ENCODE results near the gene LGI2. TPM values are rescaled to one million over a fixed set of nuclear protein-coding genes. Genes with fewer than 3 reads are reported as not detected.
"Not testable (repeated sequence)": the region's sequence is repeated elsewhere in the genome, so short reads cannot be mapped to it uniquely, and the experiment has no call there.

LGI2 gene
- total RNA-seq, 1 donor from 2014 or later, result not detected

DNA sequence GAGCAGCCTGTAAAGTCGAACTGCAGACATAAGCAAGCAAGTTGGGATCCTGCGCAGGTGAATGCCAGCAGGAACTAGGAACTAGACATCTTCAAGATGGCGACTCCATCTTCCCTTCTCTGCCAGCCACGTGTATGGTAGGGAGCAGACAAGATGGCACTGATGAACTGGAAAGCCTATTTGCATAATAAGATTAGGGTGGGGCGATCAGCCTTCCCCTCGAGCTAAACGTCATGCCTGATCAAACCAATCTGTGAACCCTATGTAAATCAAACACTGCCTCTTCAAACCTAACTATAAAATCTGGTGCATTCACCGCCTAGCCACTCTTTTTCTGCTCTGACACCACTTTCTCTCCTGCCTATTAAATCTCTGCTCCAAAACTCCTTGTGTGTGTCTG lies 28.1 kb upstream of the LGI2 start:
- no peak for DNase-seq (ENCODE audit: low read depth)
- TF ChIP-seq, protein P1, sequence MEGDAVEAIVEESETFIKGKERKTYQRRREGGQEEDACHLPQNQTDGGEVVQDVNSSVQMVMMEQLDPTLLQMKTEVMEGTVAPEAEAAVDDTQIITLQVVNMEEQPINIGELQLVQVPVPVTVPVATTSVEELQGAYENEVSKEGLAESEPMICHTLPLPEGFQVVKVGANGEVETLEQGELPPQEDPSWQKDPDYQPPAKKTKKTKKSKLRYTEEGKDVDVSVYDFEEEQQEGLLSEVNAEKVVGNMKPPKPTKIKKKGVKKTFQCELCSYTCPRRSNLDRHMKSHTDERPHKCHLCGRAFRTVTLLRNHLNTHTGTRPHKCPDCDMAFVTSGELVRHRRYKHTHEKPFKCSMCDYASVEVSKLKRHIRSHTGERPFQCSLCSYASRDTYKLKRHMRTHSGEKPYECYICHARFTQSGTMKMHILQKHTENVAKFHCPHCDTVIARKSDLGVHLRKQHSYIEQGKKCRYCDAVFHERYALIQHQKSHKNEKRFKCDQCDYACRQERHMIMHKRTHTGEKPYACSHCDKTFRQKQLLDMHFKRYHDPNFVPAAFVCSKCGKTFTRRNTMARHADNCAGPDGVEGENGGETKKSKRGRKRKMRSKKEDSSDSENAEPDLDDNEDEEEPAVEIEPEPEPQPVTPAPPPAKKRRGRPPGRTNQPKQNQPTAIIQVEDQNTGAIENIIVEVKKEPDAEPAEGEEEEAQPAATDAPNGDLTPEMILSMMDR (IDR thresholded peaks at IDR 0.05; ENCODE audit: insufficient read depth, low read length, severe bottlenecking), result no peak
- Histone ChIP-seq H3K4me3 (ENCODE audit: low read depth, low read length) (no peak overlapping the region), H3K36me3 (ENCODE audit: control insufficient read depth, insufficient read depth, low read length) (no peaks in the 10 kb centered on the region), H3K27me3 (ENCODE audit: control insufficient read depth, insufficient read depth, low read length) (no peaks in the 10 kb centered on the region)
- no peak for FAIRE-seq

DNA sequence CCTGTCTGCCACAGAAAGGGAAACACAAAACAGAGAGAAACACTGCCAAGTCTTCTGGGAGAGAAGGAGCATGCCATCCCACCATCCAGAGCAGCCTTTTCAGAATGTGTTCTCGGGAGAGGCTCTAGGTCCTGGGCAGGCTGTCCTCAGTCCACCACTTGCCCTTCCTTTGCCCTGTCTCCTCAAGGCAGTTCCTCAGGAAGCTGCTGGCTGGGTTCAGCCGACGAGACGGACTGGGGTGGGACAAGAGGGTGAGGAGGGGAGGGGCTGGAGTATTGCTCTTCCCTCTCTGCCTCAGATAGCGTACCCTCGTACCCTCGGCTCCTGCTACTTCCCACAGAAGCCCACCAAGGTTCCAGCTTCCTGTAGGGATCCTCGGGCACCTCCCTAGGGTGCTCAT lies 26.6 kb upstream of the LGI2 start:
- H3K4me3 ChIP-seq (ENCODE audit: low read depth, low read length), result no peak overlapping the region
- no peaks in the 10 kb centered on the region for H3K36me3 ChIP-seq (ENCODE audit: control insufficient read depth, insufficient read depth, low read length)
- FAIRE-seq (no peak), DNase-seq (ENCODE audit: low read depth) (no peak)
- TF ChIP-seq, protein P1 (IDR thresholded peaks at IDR 0.05; ENCODE audit: insufficient read depth, low read length, severe bottlenecking), result no peak
- no peaks in the 10 kb centered on the region for H3K27me3 ChIP-seq (ENCODE audit: control insufficient read depth, insufficient read depth, low read length)

DNA sequence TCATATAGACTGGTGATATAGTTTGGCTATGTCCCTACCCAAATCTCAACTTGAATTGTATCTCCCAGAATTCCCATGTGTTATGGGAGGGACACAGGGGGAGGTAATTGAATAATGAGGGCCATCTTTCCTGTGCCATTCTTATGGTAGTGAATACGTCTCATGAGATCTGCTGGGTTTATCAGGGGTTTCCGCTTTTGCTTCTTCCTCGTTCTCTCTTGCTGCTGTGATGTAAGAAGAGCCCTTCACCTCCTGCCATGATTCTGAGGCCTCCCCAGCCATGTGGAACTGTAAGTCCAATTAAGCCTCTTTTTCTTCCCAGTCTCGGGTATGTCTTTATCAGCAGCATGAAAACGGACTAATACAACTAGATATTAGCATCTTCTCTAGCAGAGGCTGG lies 21.3 kb upstream of the LGI2 start:
- H3K36me3 ChIP-seq (ENCODE audit: control insufficient read depth, insufficient read depth, low read length); H3K4me3 ChIP-seq (ENCODE audit: low read depth, low read length); H3K27me3 ChIP-seq (ENCODE audit: control insufficient read depth, insufficient read depth, low read length); FAIRE-seq; DNase-seq (ENCODE audit: low read depth): not testable (repeated sequence)

DNA sequence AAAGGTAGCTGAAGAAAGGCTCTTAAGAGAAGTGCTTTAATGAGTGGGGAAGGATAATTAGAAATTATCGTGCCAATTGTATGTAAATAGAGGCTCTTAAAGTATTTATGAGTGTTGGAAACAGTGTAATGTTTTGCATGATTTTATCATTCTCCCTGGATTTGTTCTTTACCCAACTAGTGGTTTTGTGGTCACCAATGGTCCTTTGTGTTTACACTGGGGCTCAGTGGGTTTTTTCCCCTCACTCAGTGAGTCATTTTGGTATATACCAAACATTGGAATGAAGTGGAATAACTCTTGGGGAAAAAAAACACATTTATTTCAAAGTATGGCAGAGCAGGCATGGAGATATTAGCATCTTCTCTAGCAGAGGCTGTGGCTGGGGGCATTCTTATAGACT lies 20.8 kb upstream of the LGI2 start:
- FAIRE-seq, result no peak
- Histone ChIP-seq H3K27me3 (ENCODE audit: control insufficient read depth, insufficient read depth, low read length) (no peaks in the 10 kb centered on the region), H3K36me3 (ENCODE audit: control insufficient read depth, insufficient read depth, low read length) (no peaks in the 10 kb centered on the region), H3K4me3 (ENCODE audit: low read depth, low read length) (no peak overlapping the region)
- no peak for DNase-seq (ENCODE audit: low read depth)
- TF ChIP-seq, protein P1 (IDR thresholded peaks at IDR 0.05; ENCODE audit: insufficient read depth, low read length, severe bottlenecking), result no peak

DNA sequence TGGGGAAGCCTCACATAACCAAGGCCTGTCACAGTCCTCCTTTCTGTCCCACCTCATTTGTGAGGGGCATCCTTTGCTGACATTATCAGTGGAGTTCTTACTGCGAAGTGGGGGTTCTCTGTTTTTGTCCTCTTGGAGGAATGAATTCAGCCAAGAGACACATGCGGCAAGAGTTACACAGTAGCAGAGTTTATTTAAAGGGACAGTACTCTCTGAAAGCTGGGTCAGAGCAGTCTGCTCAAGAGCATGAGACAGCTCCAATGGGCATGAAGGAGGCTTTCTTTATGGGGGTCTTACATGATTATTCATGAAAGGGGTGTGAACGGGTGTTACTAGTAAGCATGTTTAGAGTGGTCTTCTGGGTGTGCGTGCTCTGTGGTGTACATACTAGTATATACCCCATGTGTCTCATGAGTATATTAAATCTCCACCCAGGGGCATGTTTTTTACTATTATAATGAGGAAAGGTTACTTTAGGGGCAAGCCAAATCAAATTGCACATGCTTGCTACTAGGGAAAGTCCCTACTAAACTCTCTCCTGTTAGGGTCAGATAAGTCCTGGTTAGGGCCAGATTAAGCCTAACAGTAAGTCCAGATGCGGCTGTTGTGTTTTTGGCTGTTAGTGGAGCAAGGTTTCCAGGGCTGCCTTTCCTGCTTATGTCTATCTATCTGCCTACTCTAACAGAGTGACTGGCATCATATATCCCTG lies 19.8 kb upstream of the LGI2 start:
- Histone ChIP-seq H3K36me3 (ENCODE audit: control insufficient read depth, insufficient read depth, low read length) (no peaks in the 10 kb centered on the region), H3K27me3 (ENCODE audit: control insufficient read depth, insufficient read depth, low read length) (no peaks in the 10 kb centered on the region), H3K4me3 (ENCODE audit: low read depth, low read length) (no peak overlapping the region)
- no peak for DNase-seq (ENCODE audit: low read depth)
- FAIRE-seq, result no peak
- TF ChIP-seq, protein P1 (IDR thresholded peaks at IDR 0.05; ENCODE audit: insufficient read depth, low read length, severe bottlenecking), result no peak

DNA sequence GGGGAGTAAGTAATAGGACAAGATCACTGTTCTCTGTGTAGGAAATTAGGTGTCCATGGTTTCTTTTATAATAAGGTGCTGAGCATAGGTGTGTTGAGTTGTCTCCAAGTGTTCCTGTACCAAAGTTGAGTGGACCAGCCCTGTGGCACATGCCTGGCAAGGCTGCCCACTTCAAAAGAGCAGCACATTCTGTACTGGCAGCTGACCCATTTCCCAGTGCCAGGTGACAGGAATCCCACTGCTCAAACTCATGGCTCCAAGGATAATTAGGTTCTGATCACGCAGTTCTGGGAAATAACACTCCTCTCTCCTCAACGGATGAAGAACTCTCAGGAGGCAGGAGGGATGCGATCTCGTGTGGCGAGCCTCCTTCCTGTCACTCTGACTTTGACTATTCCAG lies 12.8 kb upstream of the LGI2 start:
- no peak for DNase-seq (ENCODE audit: low read depth)
- H3K4me3 ChIP-seq (ENCODE audit: low read depth, low read length), result no peak overlapping the region
- TF ChIP-seq, protein P1 (IDR thresholded peaks at IDR 0.05; ENCODE audit: insufficient read depth, low read length, severe bottlenecking), result no peak
- no peaks in the 10 kb centered on the region for H3K36me3 ChIP-seq (ENCODE audit: control insufficient read depth, insufficient read depth, low read length)
- FAIRE-seq, result no peak
- no peaks in the 10 kb centered on the region for H3K27me3 ChIP-seq (ENCODE audit: control insufficient read depth, insufficient read depth, low read length)

Measured in bronchial epithelial cell (primary cell).